Nephron progenitor cell (in vitro differentiated cells): Measurements from ENCODE around the gene CNOT10.
A peak's percentile ranks its signal among the peaks of the same experiment; 100 is the strongest.

ENCODE experiments used
- DNase-seq: peaks from one replicate; pipeline ENCODE4 v3.0.0; 2021
- H3K27ac Mint-ChIP-seq: 2 replicates; pipeline ENCODE4 v1.8.0; 2021; ENCODE audit warnings: mild to moderate bottlenecking, moderate library complexity, mixed read lengths
- H3K27me3 Mint-ChIP-seq: 2 replicates; pipeline ENCODE4 v1.8.0; 2021; ENCODE audit warnings: mild to moderate bottlenecking, low read depth, mixed read lengths; ENCODE audit not compliant: poor library complexity
- H3K36me3 Mint-ChIP-seq: 2 replicates; pipeline ENCODE4 v1.8.0; 2021; ENCODE audit warnings: low read depth, mixed read lengths
- H3K4me1 Mint-ChIP-seq: 2 replicates; pipeline ENCODE4 v1.8.0; 2021; ENCODE audit warnings: mixed read lengths
- H3K4me3 Mint-ChIP-seq: 2 replicates; pipeline ENCODE4 v1.8.0; 2021; ENCODE audit warnings: mild to moderate bottlenecking, moderate library complexity, mixed read lengths
- H3K9me3 Mint-ChIP-seq: 2 replicates; pipeline ENCODE4 v1.8.0; 2021; ENCODE audit warnings: mild to moderate bottlenecking, moderate library complexity, mixed read lengths
- CTCF ChIP-seq: fragments of 200-600 bp; sonication (generic); IDR thresholded peaks from 2 replicates; pipeline ENCODE4 v1.5.0; 2021; ENCODE audit warnings: antibody characterized with exemption

Gene CNOT10

GRCh38 chr3:32822609-32823498 lies 137.9 kb downstream of the CNOT10 start:
- H3K27me3 Mint-ChIP-seq = peaks cover 4% of the 10 kb centered on the region
- H3K9me3 Mint-ChIP-seq = no peaks in the 10 kb centered on the region
- TF ChIP-seq CTCF = no peak
- peaks cover 83% of the 10 kb centered on the region for H3K4me1 Mint-ChIP-seq
- H3K4me3 Mint-ChIP-seq = peak overlapping the region; percentile 97
- peak overlapping the region; percentile 39 for H3K27ac Mint-ChIP-seq
- peaks cover 42% of the 10 kb centered on the region for H3K36me3 Mint-ChIP-seq
- no peak for DNase-seq
